ACHN (cell line): ENCODE measurements around the gene IGFBP4.
"Not testable (repeated sequence)": the region's sequence is repeated elsewhere in the genome, so short reads cannot be mapped to it uniquely, and the experiment has no call there.

Experiments used
- DNase-seq: peaks from one replicate; pipeline ENCODE4 v3.0.0-alpha.2; 2015
- in situ Hi-C: cut with HindIII; loops from 2 replicates; pipeline ENCODE4 v1.10.0; 2017; ENCODE audit warnings: low sequenced_read_pairs, low pct_ligation_motif_present, low pct_unique_long_range_greater_than_20kb

IGFBP4 gene

DNA sequence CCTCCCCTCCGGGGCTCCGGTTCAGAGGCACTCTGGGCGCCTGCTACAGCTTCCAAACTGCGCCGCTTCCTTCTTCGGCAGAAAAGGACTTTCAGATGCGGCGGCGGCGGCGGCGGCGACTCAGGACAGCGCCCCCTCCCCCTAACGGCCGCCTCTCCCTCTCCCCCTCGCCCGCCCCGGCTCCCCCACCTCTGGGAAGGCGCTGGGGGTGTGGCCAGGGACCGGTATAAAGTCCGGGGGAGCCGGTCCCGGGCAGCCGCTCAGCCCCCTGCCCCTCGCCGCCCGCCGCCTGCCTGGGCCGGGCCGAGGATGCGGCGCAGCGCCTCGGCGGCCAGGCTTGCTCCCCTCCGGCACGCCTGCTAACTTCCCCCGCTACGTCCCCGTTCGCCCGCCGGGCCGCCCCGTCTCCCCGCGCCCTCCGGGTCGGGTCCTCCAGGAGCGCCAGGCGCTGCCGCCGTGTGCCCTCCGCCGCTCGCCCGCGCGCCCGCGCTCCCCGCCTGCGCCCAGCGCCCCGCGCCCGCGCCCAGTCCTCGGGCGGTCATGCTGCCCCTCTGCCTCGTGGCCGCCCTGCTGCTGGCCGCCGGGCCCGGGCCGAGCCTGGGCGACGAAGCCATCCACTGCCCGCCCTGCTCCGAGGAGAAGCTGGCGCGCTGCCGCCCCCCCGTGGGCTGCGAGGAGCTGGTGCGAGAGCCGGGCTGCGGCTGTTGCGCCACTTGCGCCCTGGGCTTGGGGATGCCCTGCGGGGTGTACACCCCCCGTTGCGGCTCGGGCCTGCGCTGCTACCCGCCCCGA lies at the start of gene IGFBP4:
Gene IGFBP4, plus strand, starts transcription at position 255 of the 792 bp plus-strand sequence. Its CDS starts 286 bp downstream, at position 541.
- in situ Hi-C loops, result loop anchor here (25.0 kb wide), 1 partner anchor 94 kb away; no protein-coding TSS in a partner anchor
- DNase-seq, result peak; percentile 77

DNA sequence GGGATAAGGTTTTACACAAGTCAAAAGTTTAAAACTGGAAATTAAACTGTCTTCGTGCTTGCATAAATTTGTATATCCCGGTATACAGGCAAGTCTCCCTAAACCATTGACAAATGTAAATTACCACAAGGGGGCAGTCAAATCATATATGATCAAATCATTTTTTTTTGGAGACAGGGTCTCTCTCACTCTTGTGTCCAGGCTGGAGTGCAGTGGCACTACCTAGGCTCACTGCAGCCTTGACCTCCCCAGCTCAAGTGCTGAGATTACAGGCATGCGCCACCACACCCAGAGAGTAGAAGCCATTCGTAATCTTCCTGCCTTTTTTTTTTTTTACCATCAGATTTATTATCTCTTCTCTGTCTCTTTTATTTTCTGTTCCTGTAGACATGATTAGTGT lies 44.1 kb upstream of the IGFBP4 start:
- in situ Hi-C loops, result no loop called here
- DNase-seq, result peak; percentile 78

DNA sequence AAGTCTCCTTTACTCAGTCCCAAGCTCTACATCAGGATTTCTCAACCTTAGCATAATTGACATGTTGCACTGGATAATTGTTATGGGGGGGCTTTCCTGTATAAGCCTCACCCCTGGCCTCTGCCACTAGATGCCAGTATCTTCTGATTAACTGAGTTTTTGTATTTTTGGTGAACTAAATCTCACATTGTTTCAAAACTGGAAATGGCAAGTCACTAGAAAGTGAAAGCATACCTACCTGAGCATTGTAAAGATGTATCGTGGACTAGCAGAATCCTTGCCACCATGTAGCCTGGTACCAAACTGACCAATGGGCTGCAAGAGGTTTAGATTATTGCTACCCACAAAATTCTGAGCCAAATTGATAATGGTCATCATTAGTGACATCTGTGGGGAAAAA lies 40.6 kb upstream of the IGFBP4 start:
- in situ Hi-C loops, result no loop called here
- no peak for DNase-seq

GRCh38 chr17:40404003-40404402 lies 39.2 kb upstream of the IGFBP4 start:
- no peak for DNase-seq
- in situ Hi-C loops, result no loop called here

DNA sequence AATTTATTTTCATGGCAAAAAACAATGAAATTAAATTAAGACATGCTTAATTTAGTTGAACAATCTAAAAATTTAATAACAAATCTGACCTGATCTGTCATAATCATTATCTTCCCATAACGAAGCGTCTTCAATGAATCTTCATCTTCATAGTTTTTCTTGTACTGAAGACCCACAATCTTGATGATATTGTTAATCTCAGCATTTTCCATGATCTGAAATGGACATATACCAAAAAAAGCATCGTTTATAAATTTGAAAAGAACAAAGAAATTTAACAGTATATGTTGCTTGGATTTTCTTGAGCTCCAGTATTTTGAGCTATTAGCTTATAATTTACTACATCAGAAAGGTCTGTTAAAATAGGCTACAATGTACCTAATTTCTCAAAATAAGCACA lies 35.8 kb upstream of the IGFBP4 start:
- in situ Hi-C loops, result no loop called here
- no peak for DNase-seq

DNA sequence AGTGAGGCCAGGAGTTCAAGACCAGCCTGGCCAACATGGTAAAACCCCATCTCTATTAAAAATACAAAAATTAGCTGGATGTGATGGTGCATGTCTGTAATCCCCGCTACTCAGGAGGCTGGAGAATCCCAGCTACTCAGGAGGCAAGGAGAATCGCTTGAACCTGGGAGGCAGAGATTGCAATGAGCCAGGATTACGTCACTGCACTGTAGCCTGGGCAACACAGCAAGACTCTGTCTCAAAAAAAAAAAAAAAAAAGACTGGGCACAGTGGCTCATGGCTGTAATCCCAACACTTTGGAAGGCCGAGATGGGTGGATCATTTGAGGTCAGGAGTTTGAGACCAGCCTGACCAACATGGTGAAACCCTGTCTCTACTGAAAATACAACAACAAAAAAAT lies 33.7 kb upstream of the IGFBP4 start:
- in situ Hi-C loops, DNase-seq: not testable (repeated sequence)

DNA sequence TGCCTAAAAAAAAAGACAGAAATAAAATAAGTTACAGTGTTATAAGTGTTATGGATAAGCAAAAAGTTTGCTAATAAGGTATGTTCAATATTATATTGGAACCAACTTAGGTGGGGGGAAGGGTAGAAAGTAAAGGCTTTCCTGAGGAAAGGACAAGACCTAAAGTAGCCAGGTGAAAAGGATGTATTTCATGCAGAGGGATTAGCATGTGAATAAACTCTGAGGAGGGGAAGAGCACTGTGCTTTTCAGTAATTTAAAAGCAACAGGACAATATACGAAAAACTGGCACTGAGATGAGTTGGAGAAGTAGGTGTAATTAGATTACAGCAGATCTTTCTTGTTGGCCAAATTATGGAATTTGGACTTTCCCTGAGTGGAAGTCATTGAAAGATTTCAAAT lies 33.2 kb upstream of the IGFBP4 start:
- in situ Hi-C loops, result no loop called here

GRCh38 chr17:40411821-40412220 lies 31.4 kb upstream of the IGFBP4 start:
- DNase-seq, result no peak
- in situ Hi-C loops, result no loop called here

More for the DNA sequence above, 33.2 kb upstream of the IGFBP4 start:
- DNase-seq, result no peak

GRCh38 chr17:40412880-40413279 lies 30.4 kb upstream of the IGFBP4 start:
- in situ Hi-C loops, result no loop called here
- DNase-seq, result no peak

GRCh38 chr17:40414312-40414711 lies 28.9 kb upstream of the IGFBP4 start:
- DNase-seq, in situ Hi-C loops: not testable (repeated sequence)

DNA sequence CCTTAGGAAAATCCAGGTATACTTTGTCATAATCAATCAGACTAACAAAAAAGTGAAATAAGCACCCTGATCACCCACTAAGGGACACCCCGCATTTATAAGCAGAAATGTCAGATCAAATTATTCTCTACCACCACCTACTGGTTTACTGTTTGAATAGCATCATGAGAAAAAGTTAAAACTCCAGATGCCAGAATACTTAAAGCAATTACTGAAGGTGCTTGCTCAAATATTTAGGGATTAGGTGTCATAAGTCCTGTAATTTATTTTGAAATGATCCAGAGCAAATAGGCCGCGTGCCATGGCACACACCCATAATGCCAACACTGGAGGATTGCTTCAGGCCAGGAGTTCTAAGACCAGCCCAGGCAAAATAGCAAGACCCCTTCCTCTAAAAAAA lies 27.9 kb upstream of the IGFBP4 start:
- peak; percentile 63 for DNase-seq
- in situ Hi-C loops, result no loop called here

DNA sequence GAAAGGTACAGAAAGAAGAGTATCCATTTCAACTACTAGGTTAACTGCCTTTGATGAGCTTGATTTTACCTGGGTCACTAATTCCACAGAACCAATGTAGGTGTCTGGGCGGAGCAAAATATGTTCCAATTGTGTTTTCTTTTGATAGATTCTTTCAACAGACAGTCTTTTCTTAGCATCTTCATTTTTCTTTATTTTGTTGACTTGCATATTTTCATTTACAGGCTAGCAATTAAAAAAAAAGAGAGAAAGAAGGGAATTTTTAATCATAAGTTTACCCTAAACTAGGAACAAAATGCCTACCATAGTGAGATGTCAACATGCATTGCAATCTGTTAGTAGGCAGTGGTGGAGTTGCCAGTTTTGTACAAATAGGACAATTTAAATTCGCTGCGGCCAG lies 26.6 kb upstream of the IGFBP4 start:
- in situ Hi-C loops, result no loop called here
- no peak for DNase-seq

DNA sequence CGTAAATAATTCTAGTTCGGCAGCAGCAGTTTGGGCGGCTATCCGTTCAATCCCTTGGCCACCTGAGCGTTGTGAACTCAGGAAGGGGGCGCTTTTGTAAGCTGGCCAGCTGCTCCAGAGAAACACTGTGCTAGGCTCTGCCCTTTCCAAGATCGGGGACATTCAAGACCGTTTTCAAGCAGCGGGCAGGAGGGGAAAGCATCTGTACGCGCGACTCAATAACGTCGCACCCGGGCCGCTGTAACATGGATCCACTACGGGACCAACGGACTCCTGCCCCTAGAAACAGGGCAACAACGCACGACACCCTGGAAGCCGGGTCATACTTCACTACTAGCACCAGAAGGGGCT lies 26.0 kb upstream of the IGFBP4 start:
- in situ Hi-C loops, result no loop called here
- peak; percentile 37 for DNase-seq

DNA sequence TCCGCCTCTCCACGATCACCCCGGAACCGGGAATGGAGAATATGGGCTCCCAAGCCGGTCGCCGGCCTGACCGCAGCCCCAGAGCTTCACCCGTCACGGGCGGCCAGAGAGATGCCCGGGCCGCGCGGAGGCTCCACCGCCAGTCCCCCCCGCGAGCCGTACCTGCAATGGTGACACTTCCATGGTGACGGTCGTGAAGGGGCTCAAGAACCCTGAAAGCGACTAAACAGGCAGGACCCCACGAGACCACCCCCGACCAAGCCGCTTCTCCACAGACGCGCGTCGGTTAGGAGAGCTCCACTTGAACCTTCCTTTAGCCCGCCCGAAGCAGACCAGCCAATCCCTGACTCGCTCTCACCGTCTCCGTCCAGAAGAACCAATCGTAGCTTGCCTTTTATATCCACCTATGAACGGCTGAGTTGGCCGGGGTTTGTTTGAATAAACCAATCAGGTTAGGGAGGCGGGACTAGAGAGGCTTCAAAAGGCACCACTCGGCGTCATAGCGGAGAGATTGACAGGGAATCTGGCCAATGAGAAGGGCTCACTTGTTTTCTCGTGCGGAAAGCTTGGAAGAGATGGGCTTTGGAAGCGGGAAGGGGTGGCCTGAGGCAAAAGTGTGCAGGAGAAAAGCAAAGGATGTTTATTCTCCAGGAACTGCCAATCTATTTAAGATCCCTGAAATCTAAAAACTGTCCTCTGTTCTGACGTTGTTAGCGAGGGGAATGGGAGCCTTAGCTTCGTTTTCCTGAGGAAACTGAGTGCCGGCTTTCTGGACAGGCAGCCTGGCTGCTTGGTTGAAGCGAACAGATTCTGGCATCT lies 25.4 kb upstream of the IGFBP4 start, which contains the start of gene TOP2A:
Gene TOP2A, minus strand, starts transcription at position 288 of the 819 bp plus-strand sequence. Its CDS starts 105 bp downstream, at position 183.
- peak; percentile 100 for DNase-seq
- in situ Hi-C loops, result no loop called here

GRCh38 chr17:40418428-40418706 lies 24.9 kb upstream of the IGFBP4 start:
- no peak for DNase-seq
- in situ Hi-C loops, result no loop called here

- DNase-seq, result no peak
- in situ Hi-C loops, result no loop called here
Observed at GRCh38 chr17:40419559-40420331, 23.5 kb upstream of the IGFBP4 start.

DNA sequence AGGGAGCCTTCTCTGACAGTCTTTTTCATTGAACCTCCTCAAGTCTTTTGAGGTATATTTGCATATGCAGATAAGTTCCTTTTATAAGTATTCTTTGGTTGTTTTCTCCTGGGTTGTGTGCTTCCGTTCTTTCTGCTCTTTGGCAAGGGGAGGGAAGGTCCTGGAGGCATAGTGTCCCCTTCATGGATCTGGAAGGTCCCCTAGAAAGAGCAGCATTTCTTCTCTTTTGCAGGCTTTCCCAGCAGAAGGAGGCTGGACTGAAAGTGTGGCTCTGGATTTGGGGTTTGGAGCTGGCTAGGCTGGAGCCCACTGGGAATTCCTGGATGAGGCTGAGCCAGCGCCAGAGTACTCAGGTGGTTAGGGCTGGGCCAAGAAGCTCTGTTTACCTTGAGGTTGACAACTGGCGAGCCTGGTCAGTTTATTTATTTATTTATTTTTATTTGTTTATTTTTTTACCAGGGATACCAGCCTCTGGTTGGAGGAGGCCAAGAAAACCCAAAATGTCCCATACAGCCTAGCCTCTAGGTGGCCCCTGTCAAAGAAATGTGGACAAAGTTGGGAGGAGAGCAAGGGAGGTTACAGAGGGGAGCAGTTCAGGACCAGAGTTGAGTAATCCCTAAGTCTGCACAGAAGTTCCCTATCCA lies 20.1 kb upstream of the IGFBP4 start:
- in situ Hi-C loops, result no loop called here
- DNase-seq, result no peak

DNA sequence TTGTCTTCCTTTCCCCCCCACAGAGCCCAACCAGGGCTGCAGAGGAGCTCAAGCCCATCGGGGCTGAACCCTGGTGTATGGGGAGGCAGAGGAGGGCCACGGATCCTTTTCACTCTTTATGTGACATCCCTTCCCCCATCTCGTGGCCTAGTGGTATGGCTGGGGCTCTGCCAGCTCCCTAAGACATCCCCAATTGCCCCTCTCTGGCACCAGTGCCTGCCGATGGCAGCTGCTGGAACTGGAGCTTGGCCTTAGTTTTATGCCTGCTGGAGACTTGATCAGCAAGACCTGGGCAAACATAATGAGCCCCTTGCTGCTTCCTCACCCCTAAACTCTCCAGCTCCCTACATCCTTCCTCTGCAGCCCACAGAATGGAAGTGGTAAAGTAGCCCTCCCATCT lies 17.5 kb upstream of the IGFBP4 start:
- in situ Hi-C loops, result loop anchor here (25.0 kb wide), 1 partner anchor 112 kb away; no protein-coding TSS in a partner anchor
- no peak for DNase-seq
